ENCODE measurements around the gene SYT14. TPM values are rescaled to one million over a fixed set of nuclear protein-coding genes. Genes with fewer than 3 reads are reported as not detected.
"Not testable (repeated sequence)": the region's sequence is repeated elsewhere in the genome, so short reads cannot be mapped to it uniquely, and the experiment has no call there.

Gene SYT14
- polyA plus RNA-seq, 4 donors: 0.13 TPM; not detected in 2

DNA sequence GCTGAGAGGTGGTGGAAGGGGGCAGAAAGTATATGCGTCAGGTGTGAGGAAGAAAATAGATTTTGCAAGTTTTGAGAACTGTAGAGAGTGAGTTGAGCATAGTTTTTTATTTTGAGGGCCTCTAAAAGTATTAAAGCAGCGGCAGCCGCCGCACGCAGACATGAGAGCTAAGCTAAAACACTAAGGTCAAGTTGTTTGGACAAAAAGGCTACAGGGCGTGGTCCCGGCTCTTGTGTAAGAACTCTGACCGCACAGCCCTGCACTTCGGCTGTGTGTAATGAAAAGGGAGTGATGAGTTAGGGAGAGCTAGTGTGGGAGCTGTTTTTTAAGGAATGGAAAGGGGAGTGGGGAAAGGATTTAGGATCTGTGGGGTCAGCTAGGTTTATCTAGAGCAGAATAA is 174.9 kb downstream of the SYT14 start:
- H3K27me3 ChIP-seq (ENCODE audit: control insufficient read depth in 3 of 3, insufficient read depth in 3 of 3, low read length in 3 of 3); DNase-seq; H3K27ac ChIP-seq (ENCODE audit: low read depth in 1 of 3, low read length in 2 of 3); H3K36me3 ChIP-seq (ENCODE audit: control insufficient read depth in 3 of 3, insufficient read depth in 2 of 3, low read depth in 1 of 3, low read length in 3 of 3); H3K4me1 ChIP-seq (ENCODE audit: control insufficient read depth in 3 of 3, insufficient read depth in 2 of 3, low read depth in 1 of 3, low read length in 2 of 3); H3K9me3 ChIP-seq (ENCODE audit: control insufficient read depth in 2 of 2, insufficient read depth in 1 of 2, low read depth in 1 of 2, low read length in 1 of 2); FAIRE-seq; H3K4me3 ChIP-seq (ENCODE audit: low read depth in 1 of 3, low read length in 3 of 3): not testable (repeated sequence)
- WGBS, 3 donors: 81 to 92% (median 85%) methylated on average over 9 of the region's 9 CpGs

DNA sequence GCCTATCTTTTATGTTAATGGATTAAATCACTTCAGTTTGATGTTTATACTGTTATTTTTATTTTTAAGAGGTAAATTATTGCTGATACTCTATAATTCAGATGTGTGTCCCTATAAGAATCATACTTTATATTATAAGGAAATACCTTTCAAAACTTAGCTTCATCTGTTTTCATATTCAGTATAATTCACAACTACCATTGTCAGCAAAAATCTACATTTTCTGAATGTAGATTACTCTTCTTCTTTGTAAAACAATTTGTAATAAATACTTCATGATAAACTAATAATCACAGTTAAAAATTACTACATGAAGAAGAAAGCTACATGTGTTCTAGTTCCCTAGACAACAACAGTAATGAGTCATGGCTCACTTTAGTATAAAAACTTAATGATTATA is 179.2 kb downstream of the SYT14 start:
- no peaks in the 10 kb centered on the region for H3K36me3 ChIP-seq (ENCODE audit: control insufficient read depth in 3 of 3, insufficient read depth in 2 of 3, low read depth in 1 of 3, low read length in 3 of 3)
- DNase-seq: no peak
- no peaks in the 10 kb centered on the region for H3K27me3 ChIP-seq (ENCODE audit: control insufficient read depth in 3 of 3, insufficient read depth in 3 of 3, low read length in 3 of 3)
- no peak overlapping the region for H3K4me3 ChIP-seq (ENCODE audit: low read depth in 1 of 3, low read length in 3 of 3)
- H3K9me3 ChIP-seq (ENCODE audit: control insufficient read depth in 2 of 2, insufficient read depth in 1 of 2, low read depth in 1 of 2, low read length in 1 of 2): peaks cover 0 to 4% of the 10 kb centered on the region in 2 donors
- no peak overlapping the region for H3K27ac ChIP-seq (ENCODE audit: low read depth in 1 of 3, low read length in 2 of 3)
- no peaks in the 10 kb centered on the region for H3K4me1 ChIP-seq (ENCODE audit: control insufficient read depth in 3 of 3, insufficient read depth in 2 of 3, low read depth in 1 of 3, low read length in 2 of 3)
- no peak for FAIRE-seq

DNA sequence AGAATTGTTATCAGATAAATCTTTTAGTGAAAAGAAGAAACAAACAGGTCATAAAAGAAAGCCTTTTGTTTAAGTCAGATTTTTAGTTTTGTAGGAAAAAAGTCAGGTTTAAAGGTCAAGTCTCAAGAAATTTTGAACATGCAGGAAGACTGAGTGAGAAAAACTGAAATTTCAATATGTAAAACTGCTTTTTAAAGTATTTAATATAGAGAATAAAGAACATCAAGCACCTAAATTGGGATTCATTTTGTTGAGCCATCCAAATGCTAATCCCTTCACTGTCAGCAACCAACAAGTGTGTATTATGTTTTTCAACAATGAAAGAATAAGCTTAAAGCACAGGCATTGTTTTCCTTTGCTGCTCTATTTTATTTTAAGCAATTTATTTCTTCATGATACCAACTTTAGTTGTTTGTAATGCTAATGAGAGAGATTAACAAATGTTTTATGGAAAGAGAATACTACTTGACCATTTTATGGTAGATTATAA is 179.7 kb downstream of the SYT14 start:
- FAIRE-seq (no peak), DNase-seq (no peak)
- peaks cover 0 to 4% of the 10 kb centered on the region in 2 donors for H3K9me3 ChIP-seq (ENCODE audit: control insufficient read depth in 2 of 2, insufficient read depth in 1 of 2, low read depth in 1 of 2, low read length in 1 of 2)
- H3K27me3 ChIP-seq (ENCODE audit: control insufficient read depth in 3 of 3, insufficient read depth in 3 of 3, low read length in 3 of 3): no peaks in the 10 kb centered on the region
- no peaks in the 10 kb centered on the region for H3K4me1 ChIP-seq (ENCODE audit: control insufficient read depth in 3 of 3, insufficient read depth in 2 of 3, low read depth in 1 of 3, low read length in 2 of 3)
- no peaks in the 10 kb centered on the region for H3K36me3 ChIP-seq (ENCODE audit: control insufficient read depth in 3 of 3, insufficient read depth in 2 of 3, low read depth in 1 of 3, low read length in 3 of 3)
- H3K27ac ChIP-seq (ENCODE audit: low read depth in 1 of 3, low read length in 2 of 3): no peak overlapping the region
- H3K4me3 ChIP-seq (ENCODE audit: low read depth in 1 of 3, low read length in 3 of 3): no peak overlapping the region

DNA sequence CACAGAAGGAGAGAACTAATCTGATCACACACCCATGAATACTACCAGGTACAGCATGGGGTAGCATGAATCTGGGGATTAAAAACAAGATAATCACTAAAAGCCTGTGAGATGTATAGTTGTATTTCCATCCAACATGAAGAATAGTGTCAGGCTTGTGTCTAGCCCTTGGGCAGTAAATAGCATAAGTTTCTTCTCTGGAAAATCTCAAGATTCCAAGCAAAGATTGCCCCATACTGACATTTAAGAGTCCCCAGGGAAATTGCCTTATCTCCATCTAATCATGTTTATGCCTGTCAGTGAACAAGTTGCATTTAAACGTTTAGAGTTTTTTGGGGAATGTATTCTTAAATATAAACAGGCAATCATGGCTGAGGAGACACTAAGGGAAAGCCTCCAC is 185.4 kb downstream of the SYT14 start:
- FAIRE-seq (no peak), DNase-seq (no peak)
- no peak overlapping the region for H3K27ac ChIP-seq (ENCODE audit: low read depth in 1 of 3, low read length in 2 of 3)
- H3K4me3 ChIP-seq (ENCODE audit: low read depth in 1 of 3, low read length in 3 of 3): no peak overlapping the region
- H3K9me3 ChIP-seq (ENCODE audit: control insufficient read depth in 2 of 2, insufficient read depth in 1 of 2, low read depth in 1 of 2, low read length in 1 of 2): no peaks in the 10 kb centered on the region
- 29 to 38% (median 34%) methylated on average over 1 of the region's 1 CpG for WGBS, 3 donors
- H3K27me3 ChIP-seq (ENCODE audit: control insufficient read depth in 3 of 3, insufficient read depth in 3 of 3, low read length in 3 of 3): no peaks in the 10 kb centered on the region
- no peaks in the 10 kb centered on the region for H3K36me3 ChIP-seq (ENCODE audit: control insufficient read depth in 3 of 3, insufficient read depth in 2 of 3, low read depth in 1 of 3, low read length in 3 of 3)
- no peaks in the 10 kb centered on the region for H3K4me1 ChIP-seq (ENCODE audit: control insufficient read depth in 3 of 3, insufficient read depth in 2 of 3, low read depth in 1 of 3, low read length in 2 of 3)

DNA sequence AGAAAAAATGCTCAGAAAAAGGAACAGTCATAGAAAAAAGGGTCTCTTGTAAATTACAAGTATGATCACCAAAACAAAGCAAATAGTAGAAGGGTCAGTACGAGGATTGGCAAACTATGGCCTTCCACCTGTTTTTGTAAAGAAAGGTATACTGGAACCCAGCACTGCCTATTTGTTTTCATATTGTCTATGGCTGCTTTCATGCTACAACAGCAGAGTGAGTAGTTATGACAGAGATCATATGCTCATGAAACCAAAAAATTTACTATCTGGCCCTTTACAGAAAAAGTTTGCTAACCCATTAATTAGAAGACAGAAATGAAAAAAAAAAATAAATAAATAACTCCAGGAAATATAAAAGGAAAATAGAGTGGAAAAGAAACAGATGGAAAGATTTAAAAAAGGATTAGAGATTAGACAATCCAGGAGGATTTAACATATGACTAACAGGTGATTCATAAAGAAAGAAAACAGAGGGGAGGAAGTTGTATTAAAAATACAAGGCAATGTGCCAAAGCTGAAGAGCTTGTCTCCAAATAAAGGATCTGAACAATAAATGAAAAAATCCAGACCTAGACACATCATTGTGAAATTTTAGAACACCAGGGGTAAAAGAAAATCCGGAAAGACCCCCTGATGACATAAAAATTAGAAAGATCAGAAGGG is 186.0 kb downstream of the SYT14 start:
- Histone ChIP-seq H3K4me1 (ENCODE audit: control insufficient read depth in 3 of 3, insufficient read depth in 2 of 3, low read depth in 1 of 3, low read length in 2 of 3) (no peaks in the 10 kb centered on the region), H3K9me3 (ENCODE audit: control insufficient read depth in 2 of 2, insufficient read depth in 1 of 2, low read depth in 1 of 2, low read length in 1 of 2) (no peaks in the 10 kb centered on the region), H3K27ac (ENCODE audit: low read depth in 1 of 3, low read length in 2 of 3) (no peak overlapping the region), H3K36me3 (ENCODE audit: control insufficient read depth in 3 of 3, insufficient read depth in 2 of 3, low read depth in 1 of 3, low read length in 3 of 3) (no peaks in the 10 kb centered on the region), H3K4me3 (ENCODE audit: low read depth in 1 of 3, low read length in 3 of 3) (no peak overlapping the region), H3K27me3 (ENCODE audit: control insufficient read depth in 3 of 3, insufficient read depth in 3 of 3, low read length in 3 of 3) (no peaks in the 10 kb centered on the region)
- WGBS, 3 donors: 50 to 67% (median 63%) methylated on average over 2 of the region's 2 CpGs
- no peak for FAIRE-seq
- no peak for DNase-seq

DNA sequence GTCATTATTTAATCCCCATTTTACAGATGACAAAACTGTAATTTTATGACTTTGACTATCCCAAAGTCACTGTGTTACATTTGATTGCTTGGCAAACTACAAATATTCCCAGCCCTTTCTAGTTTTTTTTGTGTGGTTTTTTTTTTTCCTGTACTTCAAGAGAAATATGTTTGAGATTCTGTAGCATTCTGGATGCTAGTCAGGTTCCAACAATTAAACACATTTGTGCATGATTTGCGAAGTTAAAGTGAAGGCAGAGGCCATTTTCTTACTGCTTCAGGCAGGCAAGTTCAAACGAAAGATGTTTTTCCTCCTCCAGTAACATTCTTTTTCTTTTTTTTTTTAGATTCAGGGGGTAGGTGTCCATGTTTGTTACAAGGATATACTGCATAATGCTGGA is 186.7 kb downstream of the SYT14 start:
- H3K4me1 ChIP-seq (ENCODE audit: control insufficient read depth in 3 of 3, insufficient read depth in 2 of 3, low read depth in 1 of 3, low read length in 2 of 3): no peaks in the 10 kb centered on the region
- H3K27me3 ChIP-seq (ENCODE audit: control insufficient read depth in 3 of 3, insufficient read depth in 3 of 3, low read length in 3 of 3): no peaks in the 10 kb centered on the region
- H3K9me3 ChIP-seq (ENCODE audit: control insufficient read depth in 2 of 2, insufficient read depth in 1 of 2, low read depth in 1 of 2, low read length in 1 of 2): no peaks in the 10 kb centered on the region
- no peak for FAIRE-seq
- no peak for DNase-seq
- WGBS, 3 donors: 69 to 71% (median 70%) methylated on average over 2 of the region's 2 CpGs
- no peak overlapping the region for H3K4me3 ChIP-seq (ENCODE audit: low read depth in 1 of 3, low read length in 3 of 3)
- no peaks in the 10 kb centered on the region for H3K36me3 ChIP-seq (ENCODE audit: control insufficient read depth in 3 of 3, insufficient read depth in 2 of 3, low read depth in 1 of 3, low read length in 3 of 3)
- no peak overlapping the region for H3K27ac ChIP-seq (ENCODE audit: low read depth in 1 of 3, low read length in 2 of 3)

DNA sequence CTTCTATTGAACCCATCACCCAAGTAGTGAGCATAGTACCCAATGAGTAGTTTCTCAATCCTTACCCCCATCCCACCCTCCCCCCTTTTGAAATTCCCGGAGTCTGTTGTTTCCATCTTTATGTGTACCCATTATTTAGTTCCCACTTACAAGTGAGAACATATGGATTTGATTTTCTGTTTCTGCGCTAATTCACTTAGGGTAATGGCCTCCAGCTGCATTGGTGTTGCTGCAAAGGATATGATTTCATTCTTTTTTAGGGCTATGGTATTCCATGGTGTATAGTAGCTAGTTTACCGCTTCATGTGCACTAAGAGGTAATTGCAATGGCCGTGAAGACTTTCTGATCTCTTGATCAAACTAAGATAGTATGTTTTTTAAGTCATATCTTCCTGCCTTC is 187.1 kb downstream of the SYT14 start:
- DNase-seq (no peak), FAIRE-seq (no peak)
- Histone ChIP-seq H3K36me3 (ENCODE audit: control insufficient read depth in 3 of 3, insufficient read depth in 2 of 3, low read depth in 1 of 3, low read length in 3 of 3) (no peaks in the 10 kb centered on the region), H3K9me3 (ENCODE audit: control insufficient read depth in 2 of 2, insufficient read depth in 1 of 2, low read depth in 1 of 2, low read length in 1 of 2) (no peaks in the 10 kb centered on the region), H3K27ac (ENCODE audit: low read depth in 1 of 3, low read length in 2 of 3) (no peak overlapping the region), H3K4me1 (ENCODE audit: control insufficient read depth in 3 of 3, insufficient read depth in 2 of 3, low read depth in 1 of 3, low read length in 2 of 3) (no peaks in the 10 kb centered on the region), H3K4me3 (ENCODE audit: low read depth in 1 of 3, low read length in 3 of 3) (no peak overlapping the region), H3K27me3 (ENCODE audit: control insufficient read depth in 3 of 3, insufficient read depth in 3 of 3, low read length in 3 of 3) (no peaks in the 10 kb centered on the region)
- WGBS, 3 donors: 80 to 92% (median 81%) methylated on average over 4 of the region's 4 CpGs

DNA sequence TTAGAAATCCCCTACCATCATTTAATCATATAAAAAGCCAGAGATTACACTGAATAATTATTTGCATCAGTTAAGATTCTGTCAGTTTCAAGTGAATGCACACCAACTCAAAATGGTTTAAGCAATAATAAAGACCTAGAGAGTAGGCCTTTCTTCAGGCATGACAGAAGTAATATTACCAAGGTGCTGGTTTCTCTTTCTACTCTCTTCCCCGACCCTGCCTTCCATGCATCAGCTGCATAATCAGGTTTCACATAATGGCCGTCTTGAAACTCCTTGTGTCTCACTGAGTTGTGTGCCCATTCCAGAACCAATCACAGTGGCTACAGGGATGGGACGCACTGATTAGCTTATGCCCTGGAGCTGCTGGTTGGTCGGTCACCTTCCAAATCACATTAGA is 191.1 kb downstream of the SYT14 start:
- Histone ChIP-seq H3K36me3 (ENCODE audit: control insufficient read depth in 3 of 3, insufficient read depth in 2 of 3, low read depth in 1 of 3, low read length in 3 of 3) (no peaks in the 10 kb centered on the region), H3K4me1 (ENCODE audit: control insufficient read depth in 3 of 3, insufficient read depth in 2 of 3, low read depth in 1 of 3, low read length in 2 of 3) (no peaks in the 10 kb centered on the region), H3K4me3 (ENCODE audit: low read depth in 1 of 3, low read length in 3 of 3) (no peak overlapping the region), H3K9me3 (ENCODE audit: control insufficient read depth in 2 of 2, insufficient read depth in 1 of 2, low read depth in 1 of 2, low read length in 1 of 2) (no peaks in the 10 kb centered on the region), H3K27me3 (ENCODE audit: control insufficient read depth in 3 of 3, insufficient read depth in 3 of 3, low read length in 3 of 3) (no peaks in the 10 kb centered on the region), H3K27ac (ENCODE audit: low read depth in 1 of 3, low read length in 2 of 3) (no peak overlapping the region)
- no peak for FAIRE-seq
- DNase-seq: no peak
- WGBS, 3 donors: 56 to 73% (median 72%) methylated on average over 4 of the region's 4 CpGs

DNA sequence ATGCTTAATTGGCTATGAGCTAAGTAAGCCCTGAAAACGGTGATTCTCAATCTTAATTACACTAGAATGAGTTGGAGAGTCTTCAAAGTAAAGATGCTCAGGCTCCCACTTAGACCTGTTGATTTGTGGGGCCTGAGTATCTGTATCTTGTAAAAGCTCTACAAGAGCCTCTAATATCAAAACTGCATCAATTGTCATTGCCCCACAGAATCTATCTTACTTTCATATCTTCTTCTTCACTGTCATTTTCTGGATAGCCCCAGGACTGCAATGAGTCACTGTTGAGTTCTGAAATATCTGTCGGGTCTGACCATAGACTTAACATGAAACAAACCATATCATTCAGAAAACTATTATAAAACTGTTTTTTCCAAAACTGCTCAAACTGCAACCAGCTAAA is 191.7 kb downstream of the SYT14 start:
- no peaks in the 10 kb centered on the region for H3K9me3 ChIP-seq (ENCODE audit: control insufficient read depth in 2 of 2, insufficient read depth in 1 of 2, low read depth in 1 of 2, low read length in 1 of 2)
- DNase-seq: no peak
- no peaks in the 10 kb centered on the region for H3K36me3 ChIP-seq (ENCODE audit: control insufficient read depth in 3 of 3, insufficient read depth in 2 of 3, low read depth in 1 of 3, low read length in 3 of 3)
- H3K27me3 ChIP-seq (ENCODE audit: control insufficient read depth in 3 of 3, insufficient read depth in 3 of 3, low read length in 3 of 3): no peaks in the 10 kb centered on the region
- no peak for FAIRE-seq
- H3K4me3 ChIP-seq (ENCODE audit: low read depth in 1 of 3, low read length in 3 of 3): no peak overlapping the region
- 52 to 64% (median 58%) methylated on average over 2 of the region's 2 CpGs for WGBS, 3 donors
- H3K4me1 ChIP-seq (ENCODE audit: control insufficient read depth in 3 of 3, insufficient read depth in 2 of 3, low read depth in 1 of 3, low read length in 2 of 3): no peaks in the 10 kb centered on the region
- no peak overlapping the region for H3K27ac ChIP-seq (ENCODE audit: low read depth in 1 of 3, low read length in 2 of 3)

Data from small intestine (tissue), 7 donors.